Ascending aorta (tissue), 2 donors: ENCODE measurements around the gene HSPH1. TPM values are rescaled to one million over a fixed set of nuclear protein-coding genes. Genes with fewer than 3 reads are reported as not detected.

ENCODE experiments used
- DNase-seq, 2 donors: peaks; one replicate each; pipeline ENCODE4 v3.0.0-alpha.2; 2019; ENCODE audit warnings: low spot score in 2 of 2
- H3K27ac ChIP-seq, 2 donors: fragments of 200-600 bp; sonication (generic); one replicate each; pipeline ENCODE4 v1.5.1; 2016 to 2017; ENCODE audit warnings: mild to moderate bottlenecking in 1 of 2
- H3K27me3 ChIP-seq: fragments of 200-600 bp; sonication (generic); one replicate; pipeline ENCODE4 v1.5.1; 2017
- H3K36me3 ChIP-seq, 2 donors: fragments of 200-600 bp; sonication (generic); one replicate each; pipeline ENCODE4 v1.5.1; 2016
- H3K4me1 ChIP-seq, 2 donors: fragments of 200-600 bp; sonication (generic); one replicate each; pipeline ENCODE4 v1.5.1; 2016 to 2017; ENCODE audit warnings: mild to moderate bottlenecking in 1 of 2
- H3K4me3 ChIP-seq, 2 donors: fragments of 200-600 bp; sonication (generic); one replicate each; pipeline ENCODE4 v1.5.1; 2016 to 2017; ENCODE audit warnings: mild to moderate bottlenecking in 1 of 2
- H3K9me3 ChIP-seq, 2 donors: fragments of 200-600 bp; sonication (generic); one replicate each; pipeline ENCODE4 v1.5.1; 2016
- CTCF ChIP-seq, 3 experiments: fragments of 200-600 bp in 2 of 3; fragments of 450-650 bp in 1 of 3; sonication (generic) in 2 of 3; IDR thresholded peaks; one replicate each; pipeline ENCODE4 v1.5.1; 2016 to 2019; ENCODE audit warnings: antibody characterized with exemption in 3 of 3, mild to moderate bottlenecking in 1 of 3, moderate library complexity in 1 of 3
- intact Hi-C: fragments of 100-400 bp; cut with DNase I; formaldehyde crosslinking; loops from one replicate; pipeline ENCODE4 v1.15.1; 2023
- total RNA-seq: library from RNA; depleted of rRNA; stranded (reverse); fragments of >200 nt; gene quantifications from one replicate; pipeline ENCODE4 v1.1.0, GENCODE V29; 2016

The HSPH1 gene
- total RNA-seq, 1 donor from 2014 or later: 20.6 TPM

- no peak for TF ChIP-seq CTCF (IDR thresholded peaks at IDR 0.05)
- no peak overlapping the region for H3K27ac ChIP-seq
- H3K4me1 ChIP-seq: no peaks in the 10 kb centered on the region
- no peak overlapping the region for H3K4me3 ChIP-seq
- H3K36me3 ChIP-seq: no peaks in the 10 kb centered on the region
- no peak for DNase-seq
- H3K27me3 ChIP-seq: no peaks in the 10 kb centered on the region
- intact Hi-C loops: loop anchor here (10.0 kb wide), 2 partner anchors 702 to 1148 kb away; partner anchors contain the start of genes BRCA2, HMGB1 and ZAR1L
- H3K9me3 ChIP-seq: no peaks in the 10 kb centered on the region
Measured at GRCh38 chr13:31166591-31166990, 4.9 kb upstream of the HSPH1 start.

GRCh38 chr13:31162151-31163008, 676 bp upstream of the HSPH1 start:
- peaks cover 1 to 7% of the 10 kb centered on the region in 2 donors for H3K36me3 ChIP-seq
- H3K4me3 ChIP-seq: peak overlapping the region; percentile 80 to 91
- H3K27ac ChIP-seq: peak overlapping the region; percentile 94 to 95
- H3K4me1 ChIP-seq: peaks cover 0 to 10% of the 10 kb centered on the region in 2 donors
- intact Hi-C loops: loop anchor here (1.0 to 10.0 kb wide), 8 partner anchors 38 to 1725 kb away; partner anchors contain the start of genes BRCA2, HMGB1, SLC7A1 and UBE2L5
- DNase-seq: peak; percentile 92 to 99
- no peak for TF ChIP-seq CTCF (IDR thresholded peaks at IDR 0.05)
- H3K27me3 ChIP-seq: no peaks in the 10 kb centered on the region
- H3K9me3 ChIP-seq: no peaks in the 10 kb centered on the region

GRCh38 chr13:31160857-31161556, 697 bp downstream of the HSPH1 start:
- no peaks in the 10 kb centered on the region for H3K27me3 ChIP-seq
- H3K9me3 ChIP-seq: no peaks in the 10 kb centered on the region
- intact Hi-C loops: loop anchor here (5.0 to 10.0 kb wide), 5 partner anchors 264 to 1724 kb away; partner anchors contain the start of genes BRCA2, HMGB1, SLC7A1 and ZAR1L
- TF ChIP-seq CTCF (IDR thresholded peaks at IDR 0.05): no peak
- H3K4me3 ChIP-seq: peak overlapping the region; percentile 80 to 91
- H3K27ac ChIP-seq: peak overlapping the region; percentile 94 to 95
- peaks cover 12% of the 10 kb centered on the region in 2 donors for H3K36me3 ChIP-seq
- peaks cover 0 to 10% of the 10 kb centered on the region in 2 donors for H3K4me1 ChIP-seq
- DNase-seq: peak in 1 of 2 donors; percentile 81

GRCh38 chr13:31159306-31159705, 2.4 kb downstream of the HSPH1 start:
- Histone ChIP-seq H3K27me3 (no peaks in the 10 kb centered on the region), H3K27ac (no peak overlapping the region), H3K4me1 (peaks cover 0 to 10% of the 10 kb centered on the region in 2 donors), H3K36me3 (peaks cover 18 to 26% of the 10 kb centered on the region in 2 donors), H3K9me3 (no peaks in the 10 kb centered on the region), H3K4me3 (no peak overlapping the region)
- no peak for TF ChIP-seq CTCF (IDR thresholded peaks at IDR 0.05)
- intact Hi-C loops: no loop called here
- no peak for DNase-seq

- no peak overlapping the region for H3K4me3 ChIP-seq
- H3K27ac ChIP-seq: no peak overlapping the region
- TF ChIP-seq CTCF (IDR thresholded peaks at IDR 0.05): no peak
- H3K36me3 ChIP-seq: peaks cover 54 to 69% of the 10 kb centered on the region in 2 donors
- intact Hi-C loops: no loop called here
- peaks cover 0 to 8% of the 10 kb centered on the region in 2 donors for H3K4me1 ChIP-seq
- no peaks in the 10 kb centered on the region for H3K9me3 ChIP-seq
- no peak for DNase-seq
- H3K27me3 ChIP-seq: no peaks in the 10 kb centered on the region
Measured at GRCh38 chr13:31154939-31155338, 6.8 kb downstream of the HSPH1 start.
